H9 (cell line): ENCODE data around the gene MFAP3. TPM values are rescaled to one million over a fixed set of nuclear protein-coding genes. Genes with fewer than 3 reads are reported as not detected.

Source experiments
- DNase-seq: peaks from one replicate; pipeline ENCODE4 v3.0.0-alpha.2; 2017
- H2AFZ ChIP-seq: one replicate; pipeline ENCODE4 v1.6.1; 2013; ENCODE audit warnings: mild to moderate bottlenecking, low read length, control low read depth, moderate library complexity
- H2AK5ac ChIP-seq: 2 replicates; pipeline ENCODE4 v1.6.1; 2013; ENCODE audit warnings: low read length, control low read depth, mixed read lengths; ENCODE audit not compliant: insufficient read length
- H2BK120ac ChIP-seq: one replicate; pipeline ENCODE4 v1.6.1; 2013; ENCODE audit warnings: low read depth, mild to moderate bottlenecking, low read length, control low read depth, inconsistent platforms; ENCODE audit not compliant: poor library complexity, severe bottlenecking
- H2BK12ac ChIP-seq: 2 replicates; pipeline ENCODE4 v1.6.1; 2013; ENCODE audit warnings: low read length, control low read depth, mixed read lengths, low read depth; ENCODE audit not compliant: insufficient read length
- H2BK15ac ChIP-seq: 2 replicates; pipeline ENCODE4 v1.6.1; 2013; ENCODE audit warnings: low read depth, low read length, control low read depth
- H2BK20ac ChIP-seq: one replicate; pipeline ENCODE4 v1.6.1; 2013; ENCODE audit warnings: low read depth, mild to moderate bottlenecking, low read length, control low read depth, inconsistent platforms; ENCODE audit not compliant: poor library complexity, severe bottlenecking
- H2BK5ac ChIP-seq: 2 replicates; pipeline ENCODE4 v1.6.1; 2013; ENCODE audit warnings: low read length, control low read depth, mixed read lengths; ENCODE audit not compliant: insufficient read length
- H3K14ac ChIP-seq: 2 replicates; pipeline ENCODE4 v1.6.1; 2013; ENCODE audit warnings: low read length, control low read depth; ENCODE audit not compliant: insufficient read depth
- H3K18ac ChIP-seq: 2 replicates; pipeline ENCODE4 v1.6.1; 2013; ENCODE audit warnings: low read depth, mild to moderate bottlenecking, mixed read lengths, low read length, control low read depth; ENCODE audit not compliant: insufficient read length
- H3K23ac ChIP-seq: 2 replicates; pipeline ENCODE4 v1.6.1; 2013; ENCODE audit warnings: low read length, control low read depth, mixed read lengths, low read depth; ENCODE audit not compliant: insufficient read length
- H3K23me2 ChIP-seq: 2 replicates; pipeline ENCODE4 v1.6.1; 2013; ENCODE audit warnings: low read depth, mild to moderate bottlenecking, mixed read lengths, low read length, control low read depth; ENCODE audit not compliant: insufficient read length, poor library complexity, severe bottlenecking
- H3K27ac ChIP-seq: 2 replicates; pipeline ENCODE4 v1.5.1; 2013; ENCODE audit warnings: low read length, control low read depth, mixed read lengths, low read depth; ENCODE audit not compliant: insufficient read length
- H3K27me3 ChIP-seq: 2 replicates; pipeline ENCODE4 v1.6.1; 2013; ENCODE audit warnings: low read length, control low read depth, inconsistent platforms; ENCODE audit not compliant: insufficient read depth
- H3K4ac ChIP-seq: 2 replicates; pipeline ENCODE4 v1.6.1; 2013; ENCODE audit warnings: low read depth, mild to moderate bottlenecking, control low read depth, inconsistent platforms, low read length, moderate library complexity
- H3K4me1 ChIP-seq: 2 replicates; pipeline ENCODE4 v1.6.1; 2013; ENCODE audit warnings: low read length, control low read depth, inconsistent platforms; ENCODE audit not compliant: insufficient read depth
- H3K4me2 ChIP-seq: 2 replicates; pipeline ENCODE4 v1.6.1; 2013; ENCODE audit warnings: low read length, control low read depth, mixed read lengths; ENCODE audit not compliant: insufficient read length, insufficient read depth
- H3K56ac ChIP-seq: 2 replicates; pipeline ENCODE4 v1.6.1; 2013; ENCODE audit warnings: low read depth, mild to moderate bottlenecking, mixed read lengths, low read length, control low read depth; ENCODE audit not compliant: insufficient read length
- H3K79me1 ChIP-seq: 2 replicates; pipeline ENCODE4 v1.6.1; 2013; ENCODE audit warnings: low read depth, mild to moderate bottlenecking, moderate library complexity, low read length, control low read depth, inconsistent platforms; ENCODE audit not compliant: insufficient read depth, poor library complexity, severe bottlenecking
- H3K79me2 ChIP-seq: 2 replicates; pipeline ENCODE4 v1.6.1; 2013; ENCODE audit warnings: low read length, control low read depth, inconsistent platforms; ENCODE audit not compliant: insufficient read depth
- H3K9ac ChIP-seq: 2 replicates; pipeline ENCODE4 v1.6.1; 2013; ENCODE audit warnings: low read length, control low read depth, mixed read lengths; ENCODE audit not compliant: insufficient read length; ENCODE audit errors: extremely low read depth
- H3K9me3 ChIP-seq: one replicate; pipeline ENCODE4 v1.6.1; 2013; ENCODE audit warnings: low read depth, low read length, inconsistent platforms; ENCODE audit not compliant: control insufficient read depth
- H3T11ph ChIP-seq: one replicate; pipeline ENCODE4 v1.6.1; 2013; ENCODE audit warnings: mild to moderate bottlenecking, low read length, control low read depth, inconsistent platforms
- H4K20me1 ChIP-seq: one replicate; pipeline ENCODE4 v1.6.1; 2013; ENCODE audit not compliant: control insufficient read depth, insufficient read length, insufficient read depth
- H4K5ac ChIP-seq: 2 replicates; pipeline ENCODE4 v1.6.1; 2013; ENCODE audit warnings: low read depth, mild to moderate bottlenecking, mixed read lengths, low read length, control low read depth; ENCODE audit not compliant: insufficient read length
- H4K8ac ChIP-seq: replicated peaks from 2 replicates; pipeline ENCODE4 v1.6.1; 2013; ENCODE audit warnings: low read length, control low read depth, mixed read lengths, low read depth; ENCODE audit not compliant: insufficient read length
- H4K91ac ChIP-seq: 2 replicates; pipeline ENCODE4 v1.6.1; 2013; ENCODE audit warnings: low read depth, mild to moderate bottlenecking, moderate library complexity, mixed read lengths, low read length, control low read depth; ENCODE audit not compliant: insufficient read length
- H3K27ac Mint-ChIP-seq, 3 experiments: 2 replicates in 2 of 3; 3 replicates in 1 of 3; pipeline ENCODE4 v1.8.0; 2020 to 2021; ENCODE audit warnings: mixed read lengths in 3 of 3, mild to moderate bottlenecking in 1 of 3, moderate library complexity in 1 of 3
- H3K27me3 Mint-ChIP-seq: 2 replicates; pipeline ENCODE4 v1.8.0; 2021; ENCODE audit warnings: low read depth, mild to moderate bottlenecking, moderate library complexity, mixed read lengths
- H3K36me3 Mint-ChIP-seq, 3 experiments: 2 replicates in 2 of 3; 3 replicates in 1 of 3; pipeline ENCODE4 v1.8.0; 2020 to 2021; ENCODE audit warnings: low read depth in 3 of 3, mixed read lengths in 3 of 3; ENCODE audit not compliant: insufficient read depth in 1 of 3
- H3K4me1 Mint-ChIP-seq, 2 experiments: 2 replicates each; pipeline ENCODE4 v1.8.0; 2020; ENCODE audit warnings: mixed read lengths in 2 of 2
- H3K4me3 Mint-ChIP-seq, 2 experiments: 2 replicates in 1 of 2; 3 replicates in 1 of 2; pipeline ENCODE4 v1.8.0; 2020 to 2021; ENCODE audit warnings: mild to moderate bottlenecking in 2 of 2, mixed read lengths in 2 of 2, moderate library complexity in 1 of 2
- H3K9me3 Mint-ChIP-seq, 2 experiments: 2 replicates in 1 of 2; 3 replicates in 1 of 2; pipeline ENCODE4 v1.8.0; 2020; ENCODE audit warnings: mild to moderate bottlenecking in 2 of 2, mixed read lengths in 2 of 2, moderate library complexity in 1 of 2
- WGBS: extraction: QIAGEN DNeasy Blood & Tissue Kit; methylation state at CpG from one replicate; pipeline ENCODE4 v1.1.7; 2013; ENCODE audit warnings: missing lambda C conversion rate, low lambda C conversion rate, mixed read lengths; ENCODE audit not compliant: insufficient read length; ENCODE audit errors: extremely low coverage; 5-methylcytosine and 5-hydroxymethylcytosine counted together
- total RNA-seq: library from RNA; stranded (reverse); gene quantifications from 2 replicates; pipeline ENCODE4 v1.2.1, GENCODE V29; 2021
- TF ChIP-seq, protein P1 (sequence below): fragments of 200-600 bp; sonication (generic); conservative IDR thresholded peaks from 3 replicates; pipeline ENCODE4 v1.8.0; 2021; ENCODE audit warnings: antibody characterized with exemption, mild to moderate bottlenecking

MFAP3 gene
- total RNA-seq, 1 experiment from 2014 or later: 24.5 TPM

DNA sequence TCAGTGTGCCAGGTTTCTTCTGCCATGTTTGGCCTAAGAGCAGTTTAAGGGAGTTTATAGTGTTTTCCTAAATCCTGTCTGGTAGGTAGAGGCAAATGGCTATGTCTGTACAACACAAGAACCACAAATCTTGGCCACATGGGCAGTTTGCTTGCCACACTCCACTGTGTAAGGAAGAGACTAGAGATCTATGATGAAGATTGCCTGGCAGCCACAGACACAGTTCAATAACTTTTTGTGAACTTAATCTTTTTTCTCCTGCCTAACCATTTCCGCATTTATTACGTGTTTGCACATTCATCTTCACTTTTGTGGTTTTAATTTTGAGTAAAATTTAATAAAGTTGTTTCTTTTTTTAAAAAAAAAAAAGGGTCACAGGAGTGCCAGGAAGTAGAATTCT is 5.8 kb downstream of the MFAP3 start:
- Histone ChIP-seq H2BK20ac (no peak overlapping the region), H3K27me3 (no peaks in the 10 kb centered on the region), H3K27ac (no peak overlapping the region), H3T11ph (no peak overlapping the region), H2BK120ac (no peak overlapping the region), H3K56ac (no peak overlapping the region), H2BK5ac (no peak overlapping the region), H3K4ac (no peak overlapping the region), H4K5ac (peak overlapping the region; percentile 58), H2AK5ac (no peak overlapping the region), H4K8ac (no peak overlapping the region), H2BK12ac (no peak overlapping the region), H3K23ac (no peak overlapping the region), H3K9me3 (no peaks in the 10 kb centered on the region), H3K79me2 (peaks cover 3% of the 10 kb centered on the region; the same call in 1 of the 2 replicates), H4K20me1 (no peaks in the 10 kb centered on the region), H3K4me1 (no peaks in the 10 kb centered on the region), H3K4me2 (no peak overlapping the region), H3K79me1 (no peaks in the 10 kb centered on the region), H3K23me2 (no peaks in the 10 kb centered on the region), H4K91ac (no peak overlapping the region), H3K14ac (no peak overlapping the region), H2AFZ (no peak overlapping the region), H3K9ac (no peak overlapping the region), H3K18ac (no peak overlapping the region), H2BK15ac (no peak overlapping the region)
- DNase-seq: no peak
- H3K4me3 Mint-ChIP-seq: no peak overlapping the region
- no peaks in the 10 kb centered on the region for H3K9me3 Mint-ChIP-seq
- TF ChIP-seq, protein P1, sequence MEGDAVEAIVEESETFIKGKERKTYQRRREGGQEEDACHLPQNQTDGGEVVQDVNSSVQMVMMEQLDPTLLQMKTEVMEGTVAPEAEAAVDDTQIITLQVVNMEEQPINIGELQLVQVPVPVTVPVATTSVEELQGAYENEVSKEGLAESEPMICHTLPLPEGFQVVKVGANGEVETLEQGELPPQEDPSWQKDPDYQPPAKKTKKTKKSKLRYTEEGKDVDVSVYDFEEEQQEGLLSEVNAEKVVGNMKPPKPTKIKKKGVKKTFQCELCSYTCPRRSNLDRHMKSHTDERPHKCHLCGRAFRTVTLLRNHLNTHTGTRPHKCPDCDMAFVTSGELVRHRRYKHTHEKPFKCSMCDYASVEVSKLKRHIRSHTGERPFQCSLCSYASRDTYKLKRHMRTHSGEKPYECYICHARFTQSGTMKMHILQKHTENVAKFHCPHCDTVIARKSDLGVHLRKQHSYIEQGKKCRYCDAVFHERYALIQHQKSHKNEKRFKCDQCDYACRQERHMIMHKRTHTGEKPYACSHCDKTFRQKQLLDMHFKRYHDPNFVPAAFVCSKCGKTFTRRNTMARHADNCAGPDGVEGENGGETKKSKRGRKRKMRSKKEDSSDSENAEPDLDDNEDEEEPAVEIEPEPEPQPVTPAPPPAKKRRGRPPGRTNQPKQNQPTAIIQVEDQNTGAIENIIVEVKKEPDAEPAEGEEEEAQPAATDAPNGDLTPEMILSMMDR: no peak
- H3K27me3 Mint-ChIP-seq: no peaks in the 10 kb centered on the region
- no CpG with 5 or more reads among the region's 2 CpGs for WGBS
- peaks cover 3% of the 10 kb centered on the region in 2 experiments for H3K4me1 Mint-ChIP-seq
- H3K36me3 Mint-ChIP-seq: no peaks in the 10 kb centered on the region
- H3K27ac Mint-ChIP-seq: no peak overlapping the region
